ENCODE results near the gene B3GAT1. TPM values are rescaled to one million over a fixed set of nuclear protein-coding genes. Genes with fewer than 3 reads are reported as not detected.
"Not testable (repeated sequence)": the region's sequence is repeated elsewhere in the genome, so short reads cannot be mapped to it uniquely, and the experiment has no call there.

B3GAT1 gene
- total and polyA plus RNA-seq, 4 donors: 0.03 to 0.49 (median 0.27) TPM

DNA sequence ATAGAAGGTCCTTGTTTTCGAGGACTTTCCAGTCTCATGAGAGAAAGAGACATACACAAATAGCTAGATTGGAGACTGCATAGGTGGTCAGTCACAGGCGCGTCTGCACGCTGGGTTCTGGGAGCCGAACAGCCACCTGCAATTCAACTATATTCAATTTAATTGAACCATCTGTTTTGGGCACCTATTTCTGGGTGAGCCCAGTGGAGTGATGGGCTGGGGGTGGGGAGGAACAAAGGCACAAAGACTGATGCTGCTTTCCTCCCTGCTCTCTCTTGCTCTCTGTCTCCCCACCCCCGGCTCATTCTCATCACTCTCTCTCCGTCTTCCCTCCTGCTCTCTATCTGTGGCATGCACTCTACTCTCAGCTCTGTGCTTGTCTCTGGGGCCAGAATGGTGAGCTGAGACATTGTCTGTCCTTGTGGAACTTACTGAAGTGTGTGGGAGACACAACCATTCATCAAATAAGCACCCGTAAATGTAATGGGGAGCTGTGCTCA lies 48.1 kb upstream of the B3GAT1 start:
- H3K9me3 ChIP-seq (ENCODE audit: control insufficient read depth in 4 of 4, insufficient read depth in 3 of 4, low read length in 3 of 4): peaks cover 0 to 22% (median 7%) of the 10 kb centered on the region in 4 donors
- no peak overlapping the region for H3K9ac ChIP-seq (ENCODE audit: insufficient read depth in 1 of 2, low read length in 2 of 2)
- no peak overlapping the region for H3K27ac ChIP-seq (ENCODE audit: low read depth in 1 of 2, low read length in 1 of 2)
- no peaks in the 10 kb centered on the region for H3K36me3 ChIP-seq (ENCODE audit: control insufficient read depth in 4 of 4, insufficient read depth in 4 of 4, low read length in 4 of 4)
- TF ChIP-seq, protein P1, sequence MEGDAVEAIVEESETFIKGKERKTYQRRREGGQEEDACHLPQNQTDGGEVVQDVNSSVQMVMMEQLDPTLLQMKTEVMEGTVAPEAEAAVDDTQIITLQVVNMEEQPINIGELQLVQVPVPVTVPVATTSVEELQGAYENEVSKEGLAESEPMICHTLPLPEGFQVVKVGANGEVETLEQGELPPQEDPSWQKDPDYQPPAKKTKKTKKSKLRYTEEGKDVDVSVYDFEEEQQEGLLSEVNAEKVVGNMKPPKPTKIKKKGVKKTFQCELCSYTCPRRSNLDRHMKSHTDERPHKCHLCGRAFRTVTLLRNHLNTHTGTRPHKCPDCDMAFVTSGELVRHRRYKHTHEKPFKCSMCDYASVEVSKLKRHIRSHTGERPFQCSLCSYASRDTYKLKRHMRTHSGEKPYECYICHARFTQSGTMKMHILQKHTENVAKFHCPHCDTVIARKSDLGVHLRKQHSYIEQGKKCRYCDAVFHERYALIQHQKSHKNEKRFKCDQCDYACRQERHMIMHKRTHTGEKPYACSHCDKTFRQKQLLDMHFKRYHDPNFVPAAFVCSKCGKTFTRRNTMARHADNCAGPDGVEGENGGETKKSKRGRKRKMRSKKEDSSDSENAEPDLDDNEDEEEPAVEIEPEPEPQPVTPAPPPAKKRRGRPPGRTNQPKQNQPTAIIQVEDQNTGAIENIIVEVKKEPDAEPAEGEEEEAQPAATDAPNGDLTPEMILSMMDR (IDR thresholded peaks at IDR 0.05; ENCODE audit: control extremely low read depth, extremely low read depth): no peak
- ATAC-seq (ENCODE audit: insufficient read depth, low FRiP score) (no peak), DNase-seq (no peak)
- WGBS, 2 donors: 56 to 81% methylated on average over 7 to 8 of the region's 8 CpGs
- peaks cover 0 to 3% (median 0%) of the 10 kb centered on the region in 3 donors for H3K27me3 ChIP-seq (ENCODE audit: control insufficient read depth in 3 of 3, insufficient read depth in 3 of 3, low read length in 2 of 3)
- H3K4me3 ChIP-seq: no peak overlapping the region
- no peaks in the 10 kb centered on the region for H3K4me1 ChIP-seq (ENCODE audit: control insufficient read depth in 5 of 5, insufficient read depth in 5 of 5, low read length in 5 of 5)

DNA sequence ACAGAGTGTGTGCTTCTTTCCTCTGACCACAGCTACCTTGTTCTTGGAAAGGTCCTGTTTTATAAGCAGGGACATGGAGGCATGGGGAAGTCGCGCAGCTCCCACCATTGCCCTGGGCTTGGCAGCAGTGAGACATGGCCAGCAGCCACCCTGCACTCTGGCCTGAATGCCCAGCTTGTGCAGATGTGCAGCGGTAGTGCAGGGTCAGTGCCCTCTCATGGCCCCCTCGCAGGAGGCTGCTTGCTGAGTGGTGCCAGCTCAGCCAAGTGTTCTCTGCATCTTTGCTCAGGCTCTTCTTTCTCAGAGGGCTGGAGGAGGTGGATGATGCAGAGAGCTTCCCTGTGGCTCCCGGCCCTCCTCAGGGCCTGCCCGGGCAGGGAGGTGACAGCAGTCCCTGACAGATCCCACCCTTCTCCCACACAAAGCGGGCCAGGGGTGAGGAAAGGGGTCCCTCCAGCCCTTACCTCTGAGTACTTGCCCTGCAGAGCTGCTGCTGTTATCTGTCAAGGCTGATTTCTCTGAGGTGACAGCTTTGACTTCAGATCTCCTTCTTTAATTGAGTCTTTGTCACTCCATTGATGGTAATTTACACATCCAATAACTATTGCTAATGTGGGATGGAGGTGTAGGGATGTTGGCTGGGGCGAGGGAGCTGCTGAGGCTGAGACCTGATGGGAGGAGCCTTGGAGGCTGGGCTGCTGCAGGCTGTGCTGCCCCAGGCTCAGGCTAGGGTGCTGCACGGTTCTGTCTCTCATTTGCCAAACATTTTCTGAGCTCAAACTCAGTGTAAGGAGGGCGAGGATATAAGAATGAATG lies 47.4 kb upstream of the B3GAT1 start:
- H3K9ac ChIP-seq (ENCODE audit: insufficient read depth in 1 of 2, low read length in 2 of 2): no peak overlapping the region
- TF ChIP-seq, protein P1 (IDR thresholded peaks at IDR 0.05; ENCODE audit: control extremely low read depth, extremely low read depth): no peak
- DNase-seq (no peak), ATAC-seq (ENCODE audit: insufficient read depth, low FRiP score) (no peak)
- H3K27me3 ChIP-seq (ENCODE audit: control insufficient read depth in 3 of 3, insufficient read depth in 3 of 3, low read length in 2 of 3): no peaks in the 10 kb centered on the region
- H3K36me3 ChIP-seq (ENCODE audit: control insufficient read depth in 4 of 4, insufficient read depth in 4 of 4, low read length in 4 of 4): no peaks in the 10 kb centered on the region
- H3K4me1 ChIP-seq (ENCODE audit: control insufficient read depth in 5 of 5, insufficient read depth in 5 of 5, low read length in 5 of 5): no peaks in the 10 kb centered on the region
- no peak overlapping the region for H3K27ac ChIP-seq (ENCODE audit: low read depth in 1 of 2, low read length in 1 of 2)
- no peak overlapping the region for H3K4me3 ChIP-seq
- peaks cover 0 to 22% (median 7%) of the 10 kb centered on the region in 4 donors for H3K9me3 ChIP-seq (ENCODE audit: control insufficient read depth in 4 of 4, insufficient read depth in 3 of 4, low read length in 3 of 4)
- 39 to 53% methylated on average over 10 of the region's 10 CpGs for WGBS, 2 donors

DNA sequence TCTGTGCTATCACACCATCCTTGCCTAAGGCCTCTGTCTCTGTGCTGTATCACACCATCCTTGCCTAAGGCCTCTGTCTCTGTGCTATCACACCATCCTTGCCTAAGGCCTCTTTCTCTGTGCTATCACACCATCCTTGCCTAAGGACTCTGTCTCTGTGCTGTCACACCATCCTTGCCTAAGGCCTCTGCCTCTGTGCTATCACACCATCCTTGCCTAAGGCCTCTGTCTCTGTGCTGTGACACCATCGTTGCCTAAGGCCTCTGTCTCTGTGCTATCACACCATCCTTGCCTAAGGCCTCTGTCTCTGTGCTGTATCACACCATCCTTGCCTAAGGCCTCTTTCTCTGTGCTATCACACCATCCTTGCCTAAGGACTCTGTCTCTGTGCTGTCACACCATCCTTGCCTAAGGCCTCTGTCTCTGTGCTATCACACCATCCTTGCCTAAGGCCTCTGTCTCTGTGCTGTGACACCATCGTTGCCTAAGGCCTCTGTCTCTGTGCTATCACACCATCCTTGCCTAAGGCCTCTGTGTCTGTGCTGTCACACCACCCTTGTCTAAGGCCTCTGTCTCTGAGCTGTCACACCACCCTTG lies 45.5 kb upstream of the B3GAT1 start:
- ATAC-seq (ENCODE audit: insufficient read depth, low FRiP score); H3K4me3 ChIP-seq; H3K4me1 ChIP-seq (ENCODE audit: control insufficient read depth in 5 of 5, insufficient read depth in 5 of 5, low read length in 5 of 5); H3K9ac ChIP-seq (ENCODE audit: insufficient read depth in 1 of 2, low read length in 2 of 2); DNase-seq; H3K27ac ChIP-seq (ENCODE audit: low read depth in 1 of 2, low read length in 1 of 2); H3K27me3 ChIP-seq (ENCODE audit: control insufficient read depth in 3 of 3, insufficient read depth in 3 of 3, low read length in 2 of 3); H3K36me3 ChIP-seq (ENCODE audit: control insufficient read depth in 4 of 4, insufficient read depth in 4 of 4, low read length in 4 of 4): not testable (repeated sequence)
- H3K9me3 ChIP-seq (ENCODE audit: control insufficient read depth in 4 of 4, insufficient read depth in 3 of 4, low read length in 3 of 4): peaks cover 0 to 25% (median 7%) of the 10 kb centered on the region in 4 donors
- 83 to 94% methylated on average over 2 of the region's 2 CpGs for WGBS, 2 donors

DNA sequence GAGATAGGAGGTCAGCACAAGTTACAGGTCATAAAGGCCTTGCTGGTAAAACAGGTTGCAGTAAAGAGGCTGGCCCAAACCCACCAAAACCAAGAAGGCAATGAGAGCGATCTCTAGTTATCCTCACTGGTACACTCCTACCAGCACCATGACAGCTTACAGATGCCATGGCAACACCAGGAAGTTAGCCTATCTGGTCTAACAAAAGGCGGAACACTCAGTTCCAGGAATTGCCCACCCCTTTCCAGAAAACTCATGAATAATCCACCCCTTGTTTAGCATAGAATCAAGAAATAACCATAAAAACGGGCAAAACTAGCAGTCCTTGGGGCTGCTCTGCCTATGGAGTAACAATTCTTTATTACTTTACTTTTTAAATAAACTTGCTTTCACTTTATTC lies 43.5 kb upstream of the B3GAT1 start:
- DNase-seq (no peak), ATAC-seq (ENCODE audit: insufficient read depth, low FRiP score) (no peak)
- Histone ChIP-seq H3K4me3 (no peak overlapping the region), H3K9me3 (ENCODE audit: control insufficient read depth in 4 of 4, insufficient read depth in 3 of 4, low read length in 3 of 4) (peaks cover 0 to 25% (median 7%) of the 10 kb centered on the region in 4 donors), H3K36me3 (ENCODE audit: control insufficient read depth in 4 of 4, insufficient read depth in 4 of 4, low read length in 4 of 4) (no peaks in the 10 kb centered on the region), H3K4me1 (ENCODE audit: control insufficient read depth in 5 of 5, insufficient read depth in 5 of 5, low read length in 5 of 5) (no peaks in the 10 kb centered on the region), H3K9ac (ENCODE audit: insufficient read depth in 1 of 2, low read length in 2 of 2) (no peak overlapping the region), H3K27me3 (ENCODE audit: control insufficient read depth in 3 of 3, insufficient read depth in 3 of 3, low read length in 2 of 3) (no peaks in the 10 kb centered on the region), H3K27ac (ENCODE audit: low read depth in 1 of 2, low read length in 1 of 2) (no peak overlapping the region)
- TF ChIP-seq, protein P1 (IDR thresholded peaks at IDR 0.05; ENCODE audit: control extremely low read depth, extremely low read depth): no peak
- 82 to 85% methylated on average over 3 of the region's 3 CpGs for WGBS, 2 donors
